ENCODE data around the gene ALDH1L1.

ALDH1L1 gene

GRCh38 chr3:126111126-126111551, 69.2 kb downstream of the ALDH1L1 start:
- Histone ChIP-seq H3K27me3 (ENCODE audit: control insufficient read depth, insufficient read depth, low read length) (no peaks in the 10 kb centered on the region), H3K27ac (ENCODE audit: low read length) (no peak overlapping the region), H3K9me3 (ENCODE audit: control insufficient read depth, insufficient read depth, low read length) (no peaks in the 10 kb centered on the region), H3K4me3 (ENCODE audit: low read length) (no peak overlapping the region), H3K36me3 (ENCODE audit: control insufficient read depth, insufficient read depth, low read length) (no peaks in the 10 kb centered on the region), H3K4me1 (ENCODE audit: control insufficient read depth, insufficient read depth, low read length) (no peaks in the 10 kb centered on the region; the same call in 1 of the 2 replicates)
- no CpG with 5 or more reads among the region's 10 CpGs for WGBS (ENCODE audit: insufficient coverage, insufficient read length)
- no peak for DNase-seq (ENCODE audit: low read depth, low spot score)

- no CpG with 5 or more reads among the region's 12 CpGs for WGBS (ENCODE audit: insufficient coverage, insufficient read length)
- Histone ChIP-seq H3K4me1 (ENCODE audit: control insufficient read depth, insufficient read depth, low read length) (no peaks in the 10 kb centered on the region; the same call in 1 of the 2 replicates), H3K27ac (ENCODE audit: low read length) (no peak overlapping the region), H3K4me3 (ENCODE audit: low read length) (no peak overlapping the region), H3K36me3 (ENCODE audit: control insufficient read depth, insufficient read depth, low read length) (no peaks in the 10 kb centered on the region), H3K9me3 (ENCODE audit: control insufficient read depth, insufficient read depth, low read length) (no peaks in the 10 kb centered on the region), H3K27me3 (ENCODE audit: control insufficient read depth, insufficient read depth, low read length) (no peaks in the 10 kb centered on the region)
- no peak for DNase-seq (ENCODE audit: low read depth, low spot score)
Observed at GRCh38 chr3:126110431-126111125, 69.8 kb downstream of the ALDH1L1 start.

GRCh38 chr3:126109880-126110235, 70.5 kb downstream of the ALDH1L1 start:
- Histone ChIP-seq H3K4me3 (ENCODE audit: low read length) (no peak overlapping the region), H3K27me3 (ENCODE audit: control insufficient read depth, insufficient read depth, low read length) (no peaks in the 10 kb centered on the region), H3K4me1 (ENCODE audit: control insufficient read depth, insufficient read depth, low read length) (no peaks in the 10 kb centered on the region; the same call in 1 of the 2 replicates), H3K27ac (ENCODE audit: low read length) (no peak overlapping the region), H3K9me3 (ENCODE audit: control insufficient read depth, insufficient read depth, low read length) (no peaks in the 10 kb centered on the region), H3K36me3 (ENCODE audit: control insufficient read depth, insufficient read depth, low read length) (no peaks in the 10 kb centered on the region)
- no CpG with 5 or more reads among the region's 10 CpGs for WGBS (ENCODE audit: insufficient coverage, insufficient read length)
- DNase-seq (ENCODE audit: low read depth, low spot score), result no peak

GRCh38 chr3:126109146-126109879, 71.1 kb downstream of the ALDH1L1 start:
- no peaks in the 10 kb centered on the region; the same call in 1 of the 2 replicates for H3K4me1 ChIP-seq (ENCODE audit: control insufficient read depth, insufficient read depth, low read length)
- no peaks in the 10 kb centered on the region for H3K9me3 ChIP-seq (ENCODE audit: control insufficient read depth, insufficient read depth, low read length)
- no peaks in the 10 kb centered on the region for H3K27me3 ChIP-seq (ENCODE audit: control insufficient read depth, insufficient read depth, low read length)
- no peak overlapping the region for H3K4me3 ChIP-seq (ENCODE audit: low read length)
- no peak overlapping the region for H3K27ac ChIP-seq (ENCODE audit: low read length)
- H3K36me3 ChIP-seq (ENCODE audit: control insufficient read depth, insufficient read depth, low read length), result no peaks in the 10 kb centered on the region
- no peak for DNase-seq (ENCODE audit: low read depth, low spot score)
- WGBS (ENCODE audit: insufficient coverage, insufficient read length), result no CpG with 5 or more reads among the region's 13 CpGs

GRCh38 chr3:126108676-126109050, 71.7 kb downstream of the ALDH1L1 start:
- Histone ChIP-seq H3K27me3 (ENCODE audit: control insufficient read depth, insufficient read depth, low read length) (no peaks in the 10 kb centered on the region), H3K4me3 (ENCODE audit: low read length) (no peak overlapping the region), H3K4me1 (ENCODE audit: control insufficient read depth, insufficient read depth, low read length) (no peaks in the 10 kb centered on the region; the same call in 1 of the 2 replicates), H3K36me3 (ENCODE audit: control insufficient read depth, insufficient read depth, low read length) (no peaks in the 10 kb centered on the region), H3K9me3 (ENCODE audit: control insufficient read depth, insufficient read depth, low read length) (no peaks in the 10 kb centered on the region), H3K27ac (ENCODE audit: low read length) (no peak overlapping the region)
- DNase-seq (ENCODE audit: low read depth, low spot score), result no peak
- WGBS (ENCODE audit: insufficient coverage, insufficient read length), result no CpG with 5 or more reads among the region's 5 CpGs

- Histone ChIP-seq H3K27me3 (ENCODE audit: control insufficient read depth, insufficient read depth, low read length) (no peaks in the 10 kb centered on the region), H3K27ac (ENCODE audit: low read length) (no peak overlapping the region), H3K36me3 (ENCODE audit: control insufficient read depth, insufficient read depth, low read length) (no peaks in the 10 kb centered on the region), H3K4me3 (ENCODE audit: low read length) (no peak overlapping the region), H3K4me1 (ENCODE audit: control insufficient read depth, insufficient read depth, low read length) (no peaks in the 10 kb centered on the region; the same call in 1 of the 2 replicates), H3K9me3 (ENCODE audit: control insufficient read depth, insufficient read depth, low read length) (no peaks in the 10 kb centered on the region)
- DNase-seq (ENCODE audit: low read depth, low spot score), result no peak
- no CpG with 5 or more reads among the region's 8 CpGs for WGBS (ENCODE audit: insufficient coverage, insufficient read length)
Observed at GRCh38 chr3:126107957-126108675, 72.3 kb downstream of the ALDH1L1 start.

GRCh38 chr3:126107203-126107939, 73.0 kb downstream of the ALDH1L1 start:
- Histone ChIP-seq H3K4me3 (ENCODE audit: low read length) (no peak overlapping the region), H3K27me3 (ENCODE audit: control insufficient read depth, insufficient read depth, low read length) (no peaks in the 10 kb centered on the region), H3K4me1 (ENCODE audit: control insufficient read depth, insufficient read depth, low read length) (no peaks in the 10 kb centered on the region; the same call in 1 of the 2 replicates), H3K9me3 (ENCODE audit: control insufficient read depth, insufficient read depth, low read length) (no peaks in the 10 kb centered on the region), H3K27ac (ENCODE audit: low read length) (no peak overlapping the region), H3K36me3 (ENCODE audit: control insufficient read depth, insufficient read depth, low read length) (no peaks in the 10 kb centered on the region)
- DNase-seq (ENCODE audit: low read depth, low spot score), result no peak
- WGBS (ENCODE audit: insufficient coverage, insufficient read length), result no CpG with 5 or more reads among the region's 17 CpGs

- no peaks in the 10 kb centered on the region for H3K27me3 ChIP-seq (ENCODE audit: control insufficient read depth, insufficient read depth, low read length)
- no CpG with 5 or more reads among the region's 21 CpGs for WGBS (ENCODE audit: insufficient coverage, insufficient read length)
- no peak for DNase-seq (ENCODE audit: low read depth, low spot score)
Observed at GRCh38 chr3:126106336-126107202, 73.8 kb downstream of the ALDH1L1 start.

GRCh38 chr3:126105691-126106187, 74.6 kb downstream of the ALDH1L1 start:
- no peak overlapping the region for H3K27ac ChIP-seq (ENCODE audit: low read length)
- no CpG with 5 or more reads among the region's 16 CpGs for WGBS (ENCODE audit: insufficient coverage, insufficient read length)
- no peaks in the 10 kb centered on the region for H3K9me3 ChIP-seq (ENCODE audit: control insufficient read depth, insufficient read depth, low read length)
- DNase-seq (ENCODE audit: low read depth, low spot score), result no peak
- no peak overlapping the region for H3K4me3 ChIP-seq (ENCODE audit: low read length)
- no peaks in the 10 kb centered on the region for H3K36me3 ChIP-seq (ENCODE audit: control insufficient read depth, insufficient read depth, low read length)
- H3K4me1 ChIP-seq (ENCODE audit: control insufficient read depth, insufficient read depth, low read length), result no peaks in the 10 kb centered on the region; the same call in 1 of the 2 replicates
- no peaks in the 10 kb centered on the region for H3K27me3 ChIP-seq (ENCODE audit: control insufficient read depth, insufficient read depth, low read length)

More at GRCh38 chr3:126106336-126107202, 73.8 kb downstream of the ALDH1L1 start:
- Histone ChIP-seq H3K27ac (ENCODE audit: low read length) (no peak overlapping the region), H3K4me3 (ENCODE audit: low read length) (no peak overlapping the region), H3K9me3 (ENCODE audit: control insufficient read depth, insufficient read depth, low read length) (no peaks in the 10 kb centered on the region), H3K4me1 (ENCODE audit: control insufficient read depth, insufficient read depth, low read length) (no peaks in the 10 kb centered on the region; the same call in 1 of the 2 replicates), H3K36me3 (ENCODE audit: control insufficient read depth, insufficient read depth, low read length) (no peaks in the 10 kb centered on the region)
